ENCODE data around the gene CARNS1.

The CARNS1 gene

DNA sequence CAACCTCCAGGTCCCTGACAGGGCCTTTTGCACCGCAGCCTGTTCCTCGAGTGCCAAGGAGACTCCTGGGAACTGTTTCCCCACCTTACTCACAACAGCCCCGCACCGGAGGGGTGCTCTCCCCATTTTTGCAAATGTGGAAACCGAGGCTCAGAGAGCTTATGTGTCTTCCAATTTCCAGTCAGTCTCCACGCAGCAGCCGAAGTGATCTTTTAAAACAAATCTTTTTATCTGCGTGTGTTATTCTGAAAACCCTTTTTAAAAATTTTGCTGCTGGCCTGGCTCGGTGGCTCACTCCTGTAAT, 54.0 kb downstream of the CARNS1 start:
- Histone ChIP-seq H3K4me1 (peaks cover 40 to 62% (median 51%) of the 10 kb centered on the region in 10 experiments), H4K20me1 (no peaks in the 10 kb centered on the region), H3K9ac (peak overlapping the region; percentile 71 to 84 (median 77)), H3K9me3 (replicated peaks in 1 of 11) (no peaks in the 10 kb centered on the region), H3K4me2 (peak overlapping the region; percentile 89 to 97 (median 91)), H3K4me3 (peak overlapping the region; percentile 73 to 91 (median 84)), H3K36me3 (no peaks in the 10 kb centered on the region), H3K27ac (peak overlapping the region in 10 of 11 experiments; percentile 47 to 79 (median 72); a peak in 19 of 22 replicates), H3K27me3 (no peaks in the 10 kb centered on the region)
- TF ChIP-seq Cebpa-rat (IDR thresholded peaks at IDR 0.05): no peak

GRCh38 chr11:67470337-67471002, 55.0 kb downstream of the CARNS1 start:
- no peak overlapping the region for H3K27ac ChIP-seq
- 0 out of 22 replicates have a peak, but pooled peaks cover 0 to under 1% (median 0%) of the 10 kb centered on the region in 11 experiments for H3K9me3 ChIP-seq (replicated peaks in 1 of 11)
- no peak overlapping the region for H3K4me3 ChIP-seq
- no peaks in the 10 kb centered on the region for H3K27me3 ChIP-seq
- no peak overlapping the region; a peak in 1 of 22 replicates for H3K9ac ChIP-seq
- H3K4me1 ChIP-seq: peaks cover 34 to 54% (median 45%) of the 10 kb centered on the region in 10 experiments
- peak overlapping the region in 3 of 11 experiments; percentile 6 to 95 (median 90); a peak in 3 of 22 replicates for H3K4me2 ChIP-seq
- no peak for TF ChIP-seq Cebpa-rat (IDR thresholded peaks at IDR 0.05)
- no peaks in the 10 kb centered on the region for H3K36me3 ChIP-seq
- H4K20me1 ChIP-seq: no peaks in the 10 kb centered on the region

GRCh38 chr11:67472882-67473281, 57.4 kb downstream of the CARNS1 start:
- Histone ChIP-seq H3K27ac (no peak overlapping the region), H3K4me1 (peaks cover 14 to 31% (median 21%) of the 10 kb centered on the region in 10 experiments), H3K4me2 (no peak overlapping the region), H3K4me3 (no peak overlapping the region), H3K9me3 (replicated peaks in 1 of 11) (peaks cover 0 to 18% (median 7%) of the 10 kb centered on the region in 11 experiments; a peak in 12 of 22 replicates), H3K9ac (no peak overlapping the region), H3K27me3 (no peaks in the 10 kb centered on the region), H4K20me1 (no peaks in the 10 kb centered on the region), H3K36me3 (no peaks in the 10 kb centered on the region)
- no peak for TF ChIP-seq Cebpa-rat (IDR thresholded peaks at IDR 0.05)

Measured in BLaER1 treated with 17β-estradiol and CSF1 and Interleukin-3, amounts not matched to agents 10 nM and 100 nM (cell line).